NCI-H345 treated with DMSO at 0.1 percent for 48 hours (cell line): Measurements from ENCODE around the gene KRTAP5-4.

Source experiments
- DNase-seq: peaks from one replicate; lab custom pipeline; 2025; ENCODE audit not compliant: unreplicated experiment; lab: John Stamatoyannopoulos, UW

Gene KRTAP5-4

GRCh38 chr11:1574238-1574932 is 47.6 kb downstream of the KRTAP5-4 start:
- DNase-seq: peak; percentile 85

GRCh38 chr11:1573903-1574237 is 48.1 kb downstream of the KRTAP5-4 start:
- no peak for DNase-seq

GRCh38 chr11:1573077-1573902 is 48.6 kb downstream of the KRTAP5-4 start:
- peak; percentile 63 for DNase-seq

GRCh38 chr11:1572197-1573076 is 49.5 kb downstream of the KRTAP5-4 start, which contains the start of gene DUSP8:
Gene DUSP8 (minus strand): TSS chr11:1572271. CDS start chr11:1565826, 6,445 bp downstream.
- DNase-seq: peak; percentile 69

- no peak for DNase-seq
These were observed 50.2 kb downstream of the KRTAP5-4 start for GRCh38 chr11:1571760-1572196.
